MM.1S (cell line): ENCODE results near the gene PTPRN2.

Source experiments
- DNase-seq: peaks from one replicate; pipeline ENCODE4 v3.0.0-alpha.2; 2015
- H2AFZ ChIP-seq: fragments of 300-600 bp; sonication (generic); 2 replicates; pipeline ENCODE4 v1.6.0; 2016; ENCODE audit warnings: antibody characterized with exemption, low read length
- H3F3A ChIP-seq: fragments of 300-600 bp; sonication (generic); 2 replicates; pipeline ENCODE4 v1.6.1; 2016; ENCODE audit warnings: mild to moderate bottlenecking, antibody characterized with exemption, low read length, moderate library complexity, mixed read lengths; ENCODE audit not compliant: insufficient read depth
- H3K27ac ChIP-seq: fragments of 300-600 bp; sonication (generic); 2 replicates; pipeline ENCODE4 v1.5.1; 2016; ENCODE audit warnings: mild to moderate bottlenecking, low read length
- H3K27me3 ChIP-seq: fragments of 300-600 bp; sonication (generic); replicated peaks from 2 replicates; pipeline ENCODE4 v1.6.0; 2016; ENCODE audit warnings: low read length; ENCODE audit not compliant: insufficient read depth
- H3K36me3 ChIP-seq: fragments of 300-600 bp; sonication (generic); replicated peaks from 2 replicates; pipeline ENCODE4 v1.6.1; 2016; ENCODE audit warnings: mild to moderate bottlenecking, low read length, mixed read lengths; ENCODE audit not compliant: insufficient read depth
- H3K4me1 ChIP-seq: fragments of 300-600 bp; sonication (generic); 2 replicates; pipeline ENCODE4 v1.6.1; 2016; ENCODE audit warnings: low read length, mixed read lengths
- H3K4me2 ChIP-seq: fragments of 300-600 bp; sonication (generic); 2 replicates; pipeline ENCODE4 v1.6.0; 2016; ENCODE audit warnings: low read depth, low read length
- H3K4me3 ChIP-seq: fragments of 300-600 bp; sonication (generic); 2 replicates; pipeline ENCODE4 v1.5.1; 2016; ENCODE audit warnings: low read length, mixed read lengths
- H3K79me2 ChIP-seq: fragments of 300-600 bp; sonication (generic); 2 replicates; pipeline ENCODE4 v1.6.1; 2016; ENCODE audit warnings: mixed run types, low read length, mixed read lengths
- H3K9ac ChIP-seq: fragments of 300-600 bp; sonication (generic); 2 replicates; pipeline ENCODE4 v1.6.1; 2016; ENCODE audit warnings: low read length, mixed read lengths
- H3K9me2 ChIP-seq: fragments of 300-600 bp; sonication (generic); replicated peaks from 2 replicates; pipeline ENCODE4 v1.6.1; 2016; ENCODE audit warnings: mild to moderate bottlenecking, low read length, mixed read lengths; ENCODE audit not compliant: insufficient read depth
- H3K9me3 ChIP-seq: fragments of 300-600 bp; sonication (generic); replicated peaks from 2 replicates; pipeline ENCODE4 v1.6.1; 2016; ENCODE audit warnings: mild to moderate bottlenecking, low read length, mixed read lengths; ENCODE audit not compliant: insufficient read depth
- H4K20me1 ChIP-seq: fragments of 300-600 bp; sonication (generic); 2 replicates; pipeline ENCODE4 v1.6.1; 2016; ENCODE audit warnings: mild to moderate bottlenecking, low read length, moderate library complexity, mixed read lengths; ENCODE audit not compliant: insufficient read depth
- EZH2 ChIP-seq: fragments of 300-600 bp; sonication (generic); optimal IDR thresholded peaks from 2 replicates; pipeline ENCODE3; 2017; ENCODE audit warnings: low read depth, mild to moderate bottlenecking, antibody characterized with exemption, low read length, mixed read lengths
- EZH2phosphoT487 ChIP-seq: fragments of 300-600 bp; sonication (generic); IDR thresholded peaks from 2 replicates; pipeline ENCODE4 v1.6.1; 2018; ENCODE audit warnings: antibody characterized with exemption, low read length
- TF ChIP-seq, protein P1 (sequence below): fragments of 300-600 bp; sonication (generic); IDR thresholded peaks from 2 replicates; pipeline ENCODE4 v1.5.1; 2016; ENCODE audit warnings: antibody characterized with exemption, low read length, mixed read lengths

The PTPRN2 gene

GRCh38 chr7:158484801-158485531 is 102.7 kb downstream of the PTPRN2 start:
- Histone ChIP-seq H3K36me3 (no peaks in the 10 kb centered on the region), H3K4me3 (no peak overlapping the region), H3K9me3 (no peaks in the 10 kb centered on the region), H3K9ac (no peak overlapping the region), H2AFZ (no peak overlapping the region), H3K4me2 (no peak overlapping the region), H4K20me1 (no peaks in the 10 kb centered on the region), H3K79me2 (no peaks in the 10 kb centered on the region), H3K27me3 (peaks cover 94% of the 10 kb centered on the region), H3K27ac (no peak overlapping the region), H3K9me2 (no peaks in the 10 kb centered on the region), H3F3A (no peaks in the 10 kb centered on the region), H3K4me1 (no peaks in the 10 kb centered on the region)
- no peak for DNase-seq
- TF ChIP-seq, protein P1, sequence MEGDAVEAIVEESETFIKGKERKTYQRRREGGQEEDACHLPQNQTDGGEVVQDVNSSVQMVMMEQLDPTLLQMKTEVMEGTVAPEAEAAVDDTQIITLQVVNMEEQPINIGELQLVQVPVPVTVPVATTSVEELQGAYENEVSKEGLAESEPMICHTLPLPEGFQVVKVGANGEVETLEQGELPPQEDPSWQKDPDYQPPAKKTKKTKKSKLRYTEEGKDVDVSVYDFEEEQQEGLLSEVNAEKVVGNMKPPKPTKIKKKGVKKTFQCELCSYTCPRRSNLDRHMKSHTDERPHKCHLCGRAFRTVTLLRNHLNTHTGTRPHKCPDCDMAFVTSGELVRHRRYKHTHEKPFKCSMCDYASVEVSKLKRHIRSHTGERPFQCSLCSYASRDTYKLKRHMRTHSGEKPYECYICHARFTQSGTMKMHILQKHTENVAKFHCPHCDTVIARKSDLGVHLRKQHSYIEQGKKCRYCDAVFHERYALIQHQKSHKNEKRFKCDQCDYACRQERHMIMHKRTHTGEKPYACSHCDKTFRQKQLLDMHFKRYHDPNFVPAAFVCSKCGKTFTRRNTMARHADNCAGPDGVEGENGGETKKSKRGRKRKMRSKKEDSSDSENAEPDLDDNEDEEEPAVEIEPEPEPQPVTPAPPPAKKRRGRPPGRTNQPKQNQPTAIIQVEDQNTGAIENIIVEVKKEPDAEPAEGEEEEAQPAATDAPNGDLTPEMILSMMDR: no peak
- TF ChIP-seq EZH2 (no peak), EZH2phosphoT487 (no peak)

DNA sequence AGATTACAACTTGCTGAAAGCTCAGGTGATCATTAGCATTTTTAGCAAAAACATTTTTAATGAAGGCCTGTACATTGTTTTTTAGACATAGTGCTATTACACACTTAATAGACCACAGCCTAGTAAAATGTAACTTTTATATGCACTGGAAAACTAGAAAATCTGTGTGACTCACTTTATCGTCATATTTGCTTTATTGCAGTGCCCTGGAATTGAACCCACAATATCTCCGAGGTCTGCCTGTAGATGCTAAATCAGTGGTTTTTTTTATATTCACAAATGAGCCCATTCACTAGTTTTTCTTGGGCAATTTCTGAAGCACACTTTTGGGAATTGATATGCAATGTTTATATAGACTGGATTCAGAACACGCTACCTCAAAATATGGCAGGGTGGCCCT is 105.1 kb downstream of the PTPRN2 start:
- H2AFZ ChIP-seq: no peak overlapping the region
- H3K27me3 ChIP-seq: peaks cover 95% of the 10 kb centered on the region
- H3K27ac ChIP-seq: no peak overlapping the region
- TF ChIP-seq, protein P1: no peak
- TF ChIP-seq EZH2: no peak
- no peak for TF ChIP-seq EZH2phosphoT487
- H3K79me2 ChIP-seq: no peaks in the 10 kb centered on the region
- H3K4me2 ChIP-seq: no peak overlapping the region
- H3K4me1 ChIP-seq: no peaks in the 10 kb centered on the region
- no peak for DNase-seq
- H3K9me3 ChIP-seq: no peaks in the 10 kb centered on the region
- no peak overlapping the region for H3K4me3 ChIP-seq
- no peaks in the 10 kb centered on the region for H3K9me2 ChIP-seq
- no peaks in the 10 kb centered on the region for H3K36me3 ChIP-seq
- H3F3A ChIP-seq: no peaks in the 10 kb centered on the region
- no peaks in the 10 kb centered on the region for H4K20me1 ChIP-seq
- H3K9ac ChIP-seq: no peak overlapping the region

- no peak for DNase-seq
- H3K4me2 ChIP-seq: no peak overlapping the region
- H3K79me2 ChIP-seq: no peaks in the 10 kb centered on the region
- H3K4me1 ChIP-seq: no peaks in the 10 kb centered on the region
- H3K27ac ChIP-seq: no peak overlapping the region
- no peaks in the 10 kb centered on the region for H3K9me2 ChIP-seq
- no peak overlapping the region for H3K9ac ChIP-seq
- no peaks in the 10 kb centered on the region for H3K36me3 ChIP-seq
- no peaks in the 10 kb centered on the region for H3F3A ChIP-seq
- TF ChIP-seq EZH2: no peak
- TF ChIP-seq EZH2phosphoT487: no peak
- TF ChIP-seq, protein P1: no peak
- H3K4me3 ChIP-seq: no peak overlapping the region
- no peaks in the 10 kb centered on the region for H3K9me3 ChIP-seq
- H4K20me1 ChIP-seq: no peaks in the 10 kb centered on the region
- H2AFZ ChIP-seq: no peak overlapping the region
- H3K27me3 ChIP-seq: peaks cover 98% of the 10 kb centered on the region
These were observed 108.0 kb downstream of the PTPRN2 start for GRCh38 chr7:158479664-158480025.
